Stimulated activated CD8-positive, alpha-beta memory T cell treated with anti-CD3 and anti-CD28 coated beads, Interleukin-4, amount 100 ng/mL, for 48 hours (primary cell): Measurements from ENCODE around the gene RTEL1.
"Not testable (repeated sequence)": the region's sequence is repeated elsewhere in the genome, so short reads cannot be mapped to it uniquely, and the experiment has no call there.

ENCODE experiments used
- DNase-seq: peaks from one replicate; pipeline ENCODE4 v3.0.0-alpha.2; 2020

The RTEL1 gene

GRCh38 chr20:63671695-63672094 lies 13.6 kb downstream of the RTEL1 start:
- not testable (repeated sequence) for DNase-seq

GRCh38 chr20:63672666-63673065 lies 14.6 kb downstream of the RTEL1 start:
- DNase-seq, result no peak

- no peak for DNase-seq
Observed at GRCh38 chr20:63673951-63674350, 15.8 kb downstream of the RTEL1 start.

- DNase-seq, result no peak
Observed at GRCh38 chr20:63675681-63676368, 17.7 kb downstream of the RTEL1 start.

GRCh38 chr20:63678071-63678470 lies 20.0 kb downstream of the RTEL1 start:
- DNase-seq, result no peak

GRCh38 chr20:63678667-63679465 lies 20.8 kb downstream of the RTEL1 start:
- no peak for DNase-seq

GRCh38 chr20:63679799-63680305 lies 21.7 kb downstream of the RTEL1 start:
- no peak for DNase-seq

GRCh38 chr20:63680427-63680826 lies 22.3 kb downstream of the RTEL1 start:
- no peak for DNase-seq

- no peak for DNase-seq
Observed at GRCh38 chr20:63680857-63681608, 22.9 kb downstream of the RTEL1 start.

- no peak for DNase-seq
Observed at GRCh38 chr20:63681609-63682142, 23.6 kb downstream of the RTEL1 start.

- peak; percentile 29 for DNase-seq
Observed at GRCh38 chr20:63682384-63683139, 24.4 kb downstream of the RTEL1 start.

GRCh38 chr20:63685269-63686026 lies 27.3 kb downstream of the RTEL1 start:
- no peak for DNase-seq

- peak; percentile 25 for DNase-seq
Observed at GRCh38 chr20:63686094-63686491, 28.0 kb downstream of the RTEL1 start.

- DNase-seq, result peak; percentile 60
Observed at GRCh38 chr20:63686492-63687321, 28.6 kb downstream of the RTEL1 start.

- peak; percentile 25 for DNase-seq
Observed at GRCh38 chr20:63687419-63688178, 29.5 kb downstream of the RTEL1 start.

GRCh38 chr20:63688228-63689045 lies 30.3 kb downstream of the RTEL1 start:
- DNase-seq, result no peak

- DNase-seq, result no peak
Observed at GRCh38 chr20:63689046-63690002, 31.2 kb downstream of the RTEL1 start.
